H9 (cell line): ENCODE data around the gene N4BP2. TPM values are rescaled to one million over a fixed set of nuclear protein-coding genes. Genes with fewer than 3 reads are reported as not detected.

ENCODE experiments used
- DNase-seq: peaks from one replicate; pipeline ENCODE4 v3.0.0-alpha.2; 2017
- H2AFZ ChIP-seq: one replicate; pipeline ENCODE4 v1.6.1; 2013; ENCODE audit warnings: mild to moderate bottlenecking, low read length, control low read depth, moderate library complexity
- H2AK5ac ChIP-seq: 2 replicates; pipeline ENCODE4 v1.6.1; 2013; ENCODE audit warnings: low read length, control low read depth, mixed read lengths; ENCODE audit not compliant: insufficient read length
- H2BK120ac ChIP-seq: one replicate; pipeline ENCODE4 v1.6.1; 2013; ENCODE audit warnings: low read depth, mild to moderate bottlenecking, low read length, control low read depth, inconsistent platforms; ENCODE audit not compliant: poor library complexity, severe bottlenecking
- H2BK12ac ChIP-seq: 2 replicates; pipeline ENCODE4 v1.6.1; 2013; ENCODE audit warnings: low read length, control low read depth, mixed read lengths, low read depth; ENCODE audit not compliant: insufficient read length
- H2BK15ac ChIP-seq: 2 replicates; pipeline ENCODE4 v1.6.1; 2013; ENCODE audit warnings: low read depth, low read length, control low read depth
- H2BK20ac ChIP-seq: one replicate; pipeline ENCODE4 v1.6.1; 2013; ENCODE audit warnings: low read depth, mild to moderate bottlenecking, low read length, control low read depth, inconsistent platforms; ENCODE audit not compliant: poor library complexity, severe bottlenecking
- H2BK5ac ChIP-seq: 2 replicates; pipeline ENCODE4 v1.6.1; 2013; ENCODE audit warnings: low read length, control low read depth, mixed read lengths; ENCODE audit not compliant: insufficient read length
- H3K14ac ChIP-seq: 2 replicates; pipeline ENCODE4 v1.6.1; 2013; ENCODE audit warnings: low read length, control low read depth; ENCODE audit not compliant: insufficient read depth
- H3K18ac ChIP-seq: 2 replicates; pipeline ENCODE4 v1.6.1; 2013; ENCODE audit warnings: low read depth, mild to moderate bottlenecking, mixed read lengths, low read length, control low read depth; ENCODE audit not compliant: insufficient read length
- H3K23ac ChIP-seq: 2 replicates; pipeline ENCODE4 v1.6.1; 2013; ENCODE audit warnings: low read length, control low read depth, mixed read lengths, low read depth; ENCODE audit not compliant: insufficient read length
- H3K23me2 ChIP-seq: 2 replicates; pipeline ENCODE4 v1.6.1; 2013; ENCODE audit warnings: low read depth, mild to moderate bottlenecking, mixed read lengths, low read length, control low read depth; ENCODE audit not compliant: insufficient read length, poor library complexity, severe bottlenecking
- H3K27ac ChIP-seq: 2 replicates; pipeline ENCODE4 v1.5.1; 2013; ENCODE audit warnings: low read length, control low read depth, mixed read lengths, low read depth; ENCODE audit not compliant: insufficient read length
- H3K27me3 ChIP-seq: 2 replicates; pipeline ENCODE4 v1.6.1; 2013; ENCODE audit warnings: low read length, control low read depth, inconsistent platforms; ENCODE audit not compliant: insufficient read depth
- H3K4ac ChIP-seq: 2 replicates; pipeline ENCODE4 v1.6.1; 2013; ENCODE audit warnings: low read depth, mild to moderate bottlenecking, control low read depth, inconsistent platforms, low read length, moderate library complexity
- H3K4me1 ChIP-seq: 2 replicates; pipeline ENCODE4 v1.6.1; 2013; ENCODE audit warnings: low read length, control low read depth, inconsistent platforms; ENCODE audit not compliant: insufficient read depth
- H3K4me2 ChIP-seq: 2 replicates; pipeline ENCODE4 v1.6.1; 2013; ENCODE audit warnings: low read length, control low read depth, mixed read lengths; ENCODE audit not compliant: insufficient read length, insufficient read depth
- H3K56ac ChIP-seq: 2 replicates; pipeline ENCODE4 v1.6.1; 2013; ENCODE audit warnings: low read depth, mild to moderate bottlenecking, mixed read lengths, low read length, control low read depth; ENCODE audit not compliant: insufficient read length
- H3K79me1 ChIP-seq: 2 replicates; pipeline ENCODE4 v1.6.1; 2013; ENCODE audit warnings: low read depth, mild to moderate bottlenecking, moderate library complexity, low read length, control low read depth, inconsistent platforms; ENCODE audit not compliant: insufficient read depth, poor library complexity, severe bottlenecking
- H3K79me2 ChIP-seq: 2 replicates; pipeline ENCODE4 v1.6.1; 2013; ENCODE audit warnings: low read length, control low read depth, inconsistent platforms; ENCODE audit not compliant: insufficient read depth
- H3K9ac ChIP-seq: 2 replicates; pipeline ENCODE4 v1.6.1; 2013; ENCODE audit warnings: low read length, control low read depth, mixed read lengths; ENCODE audit not compliant: insufficient read length; ENCODE audit errors: extremely low read depth
- H3K9me3 ChIP-seq: one replicate; pipeline ENCODE4 v1.6.1; 2013; ENCODE audit warnings: low read depth, low read length, inconsistent platforms; ENCODE audit not compliant: control insufficient read depth
- H3T11ph ChIP-seq: one replicate; pipeline ENCODE4 v1.6.1; 2013; ENCODE audit warnings: mild to moderate bottlenecking, low read length, control low read depth, inconsistent platforms
- H4K20me1 ChIP-seq: one replicate; pipeline ENCODE4 v1.6.1; 2013; ENCODE audit not compliant: control insufficient read depth, insufficient read length, insufficient read depth
- H4K5ac ChIP-seq: 2 replicates; pipeline ENCODE4 v1.6.1; 2013; ENCODE audit warnings: low read depth, mild to moderate bottlenecking, mixed read lengths, low read length, control low read depth; ENCODE audit not compliant: insufficient read length
- H4K8ac ChIP-seq: replicated peaks from 2 replicates; pipeline ENCODE4 v1.6.1; 2013; ENCODE audit warnings: low read length, control low read depth, mixed read lengths, low read depth; ENCODE audit not compliant: insufficient read length
- H4K91ac ChIP-seq: 2 replicates; pipeline ENCODE4 v1.6.1; 2013; ENCODE audit warnings: low read depth, mild to moderate bottlenecking, moderate library complexity, mixed read lengths, low read length, control low read depth; ENCODE audit not compliant: insufficient read length
- H3K27ac Mint-ChIP-seq, 3 experiments: 2 replicates in 2 of 3; 3 replicates in 1 of 3; pipeline ENCODE4 v1.8.0; 2020 to 2021; ENCODE audit warnings: mixed read lengths in 3 of 3, mild to moderate bottlenecking in 1 of 3, moderate library complexity in 1 of 3
- H3K27me3 Mint-ChIP-seq: 2 replicates; pipeline ENCODE4 v1.8.0; 2021; ENCODE audit warnings: low read depth, mild to moderate bottlenecking, moderate library complexity, mixed read lengths
- H3K36me3 Mint-ChIP-seq, 3 experiments: 2 replicates in 2 of 3; 3 replicates in 1 of 3; pipeline ENCODE4 v1.8.0; 2020 to 2021; ENCODE audit warnings: low read depth in 3 of 3, mixed read lengths in 3 of 3; ENCODE audit not compliant: insufficient read depth in 1 of 3
- H3K4me1 Mint-ChIP-seq, 2 experiments: 2 replicates each; pipeline ENCODE4 v1.8.0; 2020; ENCODE audit warnings: mixed read lengths in 2 of 2
- H3K4me3 Mint-ChIP-seq, 2 experiments: 2 replicates in 1 of 2; 3 replicates in 1 of 2; pipeline ENCODE4 v1.8.0; 2020 to 2021; ENCODE audit warnings: mild to moderate bottlenecking in 2 of 2, mixed read lengths in 2 of 2, moderate library complexity in 1 of 2
- H3K9me3 Mint-ChIP-seq, 2 experiments: 2 replicates in 1 of 2; 3 replicates in 1 of 2; pipeline ENCODE4 v1.8.0; 2020; ENCODE audit warnings: mild to moderate bottlenecking in 2 of 2, mixed read lengths in 2 of 2, moderate library complexity in 1 of 2
- WGBS: extraction: QIAGEN DNeasy Blood & Tissue Kit; methylation state at CpG from one replicate; pipeline ENCODE4 v1.1.7; 2013; ENCODE audit warnings: missing lambda C conversion rate, low lambda C conversion rate, mixed read lengths; ENCODE audit not compliant: insufficient read length; ENCODE audit errors: extremely low coverage; 5-methylcytosine and 5-hydroxymethylcytosine counted together
- total RNA-seq: library from RNA; stranded (reverse); gene quantifications from 2 replicates; pipeline ENCODE4 v1.2.1, GENCODE V29; 2021
- TF ChIP-seq, protein P1 (sequence below): fragments of 200-600 bp; sonication (generic); conservative IDR thresholded peaks from 3 replicates; pipeline ENCODE4 v1.8.0; 2021; ENCODE audit warnings: antibody characterized with exemption, mild to moderate bottlenecking

Gene N4BP2
- total RNA-seq, 1 experiment from 2014 or later = 35.0 TPM

DNA sequence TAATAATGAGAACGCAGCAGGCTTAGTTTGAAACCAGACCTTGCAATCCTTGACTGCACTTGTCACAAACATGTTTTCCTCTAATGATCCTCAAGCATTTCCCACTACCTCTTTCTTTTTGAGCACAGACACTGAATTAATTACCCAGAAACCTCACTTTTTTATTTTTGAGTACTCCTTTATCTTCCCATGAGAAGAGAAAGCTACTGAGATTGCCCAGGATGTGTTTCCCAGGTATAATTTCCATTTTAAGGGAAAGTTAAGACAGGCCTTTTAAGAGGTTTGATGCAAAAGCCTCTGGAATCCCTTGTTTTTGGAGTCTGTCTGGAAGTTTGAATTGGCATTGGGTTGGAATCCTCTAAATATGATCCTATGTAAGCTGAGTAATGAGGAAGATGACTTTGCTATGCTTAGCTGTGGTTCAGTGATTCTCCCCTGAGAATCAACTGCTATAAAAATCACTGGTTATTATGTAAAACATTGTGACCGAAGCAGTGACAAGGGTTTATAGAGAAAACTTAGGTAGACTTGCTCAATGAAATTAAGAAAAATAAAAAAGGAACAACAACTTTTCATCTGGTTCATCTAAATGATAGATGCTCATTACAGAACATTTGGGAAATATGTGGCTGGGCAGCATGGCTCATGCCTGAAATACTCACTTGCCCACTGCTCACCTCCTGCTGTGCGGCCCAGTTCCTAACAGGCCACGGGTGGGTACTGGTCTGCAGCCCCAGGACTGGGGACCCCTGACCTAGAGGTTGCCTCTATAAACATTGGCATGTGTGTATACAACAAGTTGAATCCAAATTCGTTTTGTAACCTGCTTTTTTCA is 129.4 kb downstream of the N4BP2 start:
- H3K9ac ChIP-seq = no peak overlapping the region
- no peak overlapping the region for H2BK12ac ChIP-seq
- no peak overlapping the region for H2BK20ac ChIP-seq
- H4K8ac ChIP-seq = no peak overlapping the region
- H3K9me3 ChIP-seq = no peaks in the 10 kb centered on the region
- no peak overlapping the region; a peak in 1 of 5 replicates for H3K4me3 Mint-ChIP-seq
- no peaks in the 10 kb centered on the region for H4K20me1 ChIP-seq
- no peak overlapping the region for H4K91ac ChIP-seq
- H3K56ac ChIP-seq = no peak overlapping the region
- H3T11ph ChIP-seq = no peak overlapping the region
- H3K4me2 ChIP-seq = no peak overlapping the region
- no peak overlapping the region for H4K5ac ChIP-seq
- no peak overlapping the region for H2BK120ac ChIP-seq
- no peak overlapping the region for H3K4ac ChIP-seq
- no CpG with 5 or more reads among the region's 5 CpGs for WGBS
- H2AFZ ChIP-seq = no peak overlapping the region
- H3K9me3 Mint-ChIP-seq = no peaks in the 10 kb centered on the region
- H3K23me2 ChIP-seq = no peaks in the 10 kb centered on the region
- no peak overlapping the region for H3K14ac ChIP-seq
- no peak overlapping the region for H2BK5ac ChIP-seq
- no peaks in the 10 kb centered on the region for H3K79me2 ChIP-seq
- TF ChIP-seq, protein P1, sequence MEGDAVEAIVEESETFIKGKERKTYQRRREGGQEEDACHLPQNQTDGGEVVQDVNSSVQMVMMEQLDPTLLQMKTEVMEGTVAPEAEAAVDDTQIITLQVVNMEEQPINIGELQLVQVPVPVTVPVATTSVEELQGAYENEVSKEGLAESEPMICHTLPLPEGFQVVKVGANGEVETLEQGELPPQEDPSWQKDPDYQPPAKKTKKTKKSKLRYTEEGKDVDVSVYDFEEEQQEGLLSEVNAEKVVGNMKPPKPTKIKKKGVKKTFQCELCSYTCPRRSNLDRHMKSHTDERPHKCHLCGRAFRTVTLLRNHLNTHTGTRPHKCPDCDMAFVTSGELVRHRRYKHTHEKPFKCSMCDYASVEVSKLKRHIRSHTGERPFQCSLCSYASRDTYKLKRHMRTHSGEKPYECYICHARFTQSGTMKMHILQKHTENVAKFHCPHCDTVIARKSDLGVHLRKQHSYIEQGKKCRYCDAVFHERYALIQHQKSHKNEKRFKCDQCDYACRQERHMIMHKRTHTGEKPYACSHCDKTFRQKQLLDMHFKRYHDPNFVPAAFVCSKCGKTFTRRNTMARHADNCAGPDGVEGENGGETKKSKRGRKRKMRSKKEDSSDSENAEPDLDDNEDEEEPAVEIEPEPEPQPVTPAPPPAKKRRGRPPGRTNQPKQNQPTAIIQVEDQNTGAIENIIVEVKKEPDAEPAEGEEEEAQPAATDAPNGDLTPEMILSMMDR = no peak
- no peak overlapping the region for H3K18ac ChIP-seq
- no peaks in the 10 kb centered on the region for H3K27me3 Mint-ChIP-seq
- H2AK5ac ChIP-seq = no peak overlapping the region
- no peak overlapping the region for H3K27ac ChIP-seq
- H3K79me1 ChIP-seq = no peaks in the 10 kb centered on the region
- H3K4me1 ChIP-seq = peaks cover 2% of the 10 kb centered on the region; the same call in 1 of the 2 replicates
- no peak for DNase-seq
- H3K4me1 Mint-ChIP-seq = peaks cover 15 to 17% of the 10 kb centered on the region in 2 experiments
- no peaks in the 10 kb centered on the region for H3K36me3 Mint-ChIP-seq
- peak overlapping the region; percentile 70 to 93 (median 81); a peak in 3 of 7 replicates for H3K27ac Mint-ChIP-seq
- H2BK15ac ChIP-seq = 0 out of 2 replicates have a peak overlapping the region, but pooled peaks have one; percentile 65
- H3K27me3 ChIP-seq = no peaks in the 10 kb centered on the region
- H3K23ac ChIP-seq = no peak overlapping the region
